ENCODE measurements around the gene KLHDC3. TPM values are rescaled to one million over a fixed set of nuclear protein-coding genes. Genes with fewer than 3 reads are reported as not detected.

KLHDC3 gene
- total and polyA plus RNA-seq, 10 of the 15 experiments (the other 5 are each of a cell fraction or from before 2014, with no cell fraction given) = 2.4 to 102 (median 55.4) TPM

- TF ChIP-seq ZBTB33 (IDR thresholded peaks at IDR 0.05) = no peak
- TF ChIP-seq JUNB (IDR thresholded peaks at IDR 0.05) = no peak
Observed at GRCh38 chr6:42970871-42971612, 43.0 kb upstream of the KLHDC3 start (continued).

GRCh38 chr6:42971746-42972327 lies 42.2 kb upstream of the KLHDC3 start:
- ChIA-PET CTCF (interaction anchor here (0.6 to 1.8 kb wide), 2 partner anchors 172 to 224 kb away, joined by 3 to 6 read pairs; no protein-coding TSS in a partner anchor), POLR2A (interaction anchor here (0.6 to 1.1 kb wide), 2 partner anchors 9 to 633 kb away, joined by 4 to 5 read pairs; no protein-coding TSS in a partner anchor), RAD21 (ENCODE audit: unreplicated experiment) (no interaction called here), SMC1A (ENCODE audit: uncharacterized antibody, unreplicated experiment) (interaction anchor here (1.4 kb wide), 1 partner anchor 42 kb away, joined by 3 read pairs; the partner anchor contains the start of gene KLHDC3)
- H3K27me3 ChIP-seq (replicated peaks in 1 of 2; ENCODE audit: control insufficient read depth in 2 of 2, insufficient read depth in 2 of 2, low read length in 1 of 2) = no peaks in the 10 kb centered on the region
- no peak overlapping the region for H3K27ac ChIP-seq (ENCODE audit: control insufficient read depth, insufficient read depth)
- ATAC-seq = no peak
- WGBS (ENCODE audit: insufficient coverage, insufficient replicate concordance, low lambda C conversion rate, missing lambda C conversion rate) = 97% methylated on average over 3 of the region's 3 CpGs
- intact Hi-C loops (cut with micrococcal nuclease; ENCODE audit: unreplicated experiment) (no loop called here), in situ Hi-C loops (cut with MboI) (no loop called here)
- H3K9ac ChIP-seq (ENCODE audit: control insufficient read depth, insufficient read depth, low read length) = no peak overlapping the region
- TF ChIP-seq NFXL1 (IDR thresholded peaks at IDR 0.05; ENCODE audit: borderline replicate concordance) = no peak
- TF ChIP-seq ZBTB4 (CRISPR knock-in tag; IDR thresholded peaks at IDR 0.05) = no peak
- TF ChIP-seq MEF2B (IDR thresholded peaks at IDR 0.05; ENCODE audit: partially characterized antibody, poor library complexity, severe bottlenecking) = no peak
- TF ChIP-seq ESRRA (IDR thresholded peaks at IDR 0.05; ENCODE audit: low read length) = no peak
- no peak for TF ChIP-seq LARP7 (IDR thresholded peaks at IDR 0.05)
- TF ChIP-seq POLR2AphosphoS2 (IDR thresholded peaks at IDR 0.05; ENCODE audit: low read depth, low read length) = no peak
- TF ChIP-seq KDM1A (IDR thresholded peaks at IDR 0.05; ENCODE audit: borderline replicate concordance) = no peak
- TF ChIP-seq POLR2A (IDR thresholded peaks at IDR 0.05; ENCODE audit: low read depth, low read length) = no peak
- TF ChIP-seq CHD1 (IDR thresholded peaks at IDR 0.05; ENCODE audit: low read depth, low read length) = no peak
- TF ChIP-seq SMAD5 (IDR thresholded peaks at IDR 0.05; ENCODE audit: low read depth) = no peak
- TF ChIP-seq FOXK2 (IDR thresholded peaks at IDR 0.05) = no peak
- no peaks in the 10 kb centered on the region for H4K20me1 ChIP-seq (ENCODE audit: control insufficient read depth, insufficient read depth)
- BruUV-seq (replicated peaks) = no TSS peak
- H3K4me1 ChIP-seq (ENCODE audit: control insufficient read depth, insufficient read depth, low read length) = no peaks in the 10 kb centered on the region; the same call in 1 of the 2 replicates
- H3K4me3 ChIP-seq = no peak overlapping the region
- no peaks in the 10 kb centered on the region; a peak in 2 of 4 replicates for H3K36me3 ChIP-seq (ENCODE audit: control insufficient read depth in 2 of 2, insufficient read depth in 2 of 2, low read length in 1 of 2)
- H3K9me3 ChIP-seq (replicated peaks; ENCODE audit: control insufficient read depth, insufficient read depth, low read length) = no peaks in the 10 kb centered on the region
- no peak overlapping the region for H2AFZ ChIP-seq (ENCODE audit: control insufficient read depth, low read depth, low read length)
- no peak overlapping the region for H3K4me2 ChIP-seq (ENCODE audit: control insufficient read depth, insufficient read depth)
- no peak for FAIRE-seq
- no peak for DNase-seq (ENCODE audit: low read depth, low spot score)
- peaks cover under 1% of the 10 kb centered on the region; the same call in 1 of the 2 replicates for H3K79me2 ChIP-seq (ENCODE audit: control insufficient read depth, insufficient read depth, low read length)

All from GM12878 (cell line).